WTC11 (cell line): Measurements from ENCODE around the gene SHISA6.

Experiments
- ATF2 ChIP-seq: sonication (generic); formaldehyde crosslinking; IDR thresholded peaks from 2 replicates; pipeline ENCODE4 v1.8.1; 2022; ENCODE audit warnings: low read depth, missing genetic modification reagents, borderline replicate concordance
- ELF4 ChIP-seq: sonication (generic); formaldehyde crosslinking; IDR thresholded peaks from 2 replicates; pipeline ENCODE4 v1.8.1; 2022; ENCODE audit warnings: low read depth, mild to moderate bottlenecking, moderate library complexity, missing genetic modification reagents
- KAT7 ChIP-seq: sonication (generic); formaldehyde crosslinking; IDR thresholded peaks from 2 replicates; pipeline ENCODE4 v1.8.1; 2023; ENCODE audit warnings: missing genetic modification reagents, mild to moderate bottlenecking, borderline replicate concordance
- SP1 ChIP-seq: sonication (generic); formaldehyde crosslinking; conservative IDR thresholded peaks from 2 replicates; pipeline ENCODE4 v1.8.1; 2022; ENCODE audit warnings: missing genetic modification reagents
- TEAD1 ChIP-seq: sonication (generic); formaldehyde crosslinking; IDR thresholded peaks from 2 replicates; pipeline ENCODE4 v1.8.0; 2022; ENCODE audit warnings: mild to moderate bottlenecking, missing genetic modification reagents
- ZNF121 ChIP-seq: sonication (generic); formaldehyde crosslinking; IDR thresholded peaks from 2 replicates; pipeline ENCODE4 v1.8.0; 2023; ENCODE audit warnings: missing genetic modification reagents
- ZNF138 ChIP-seq: sonication (generic); formaldehyde crosslinking; conservative IDR thresholded peaks from 2 replicates; pipeline ENCODE4 v1.8.1; 2022; ENCODE audit warnings: mild to moderate bottlenecking, moderate library complexity, missing genetic modification reagents
- TF ChIP-seq, protein P1 (sequence below): fragments of 200-600 bp; IDR thresholded peaks from 2 replicates; pipeline ENCODE4 v1.8.0; 2022; ENCODE audit warnings: antibody characterized with exemption
- TF ChIP-seq, protein P2 (sequence below): sonication (generic); formaldehyde crosslinking; IDR thresholded peaks from 2 replicates; pipeline ENCODE4 v1.8.1; 2023; ENCODE audit warnings: mild to moderate bottlenecking, missing genetic modification reagents, moderate library complexity
- TF ChIP-seq, protein P3 (sequence below): sonication (generic); formaldehyde crosslinking; IDR thresholded peaks from 2 replicates; pipeline ENCODE4 v1.8.1; 2023; ENCODE audit warnings: mild to moderate bottlenecking, missing genetic modification reagents, borderline replicate concordance
- TF ChIP-seq, protein P4 (sequence below): sonication (generic); formaldehyde crosslinking; conservative IDR thresholded peaks from 2 replicates; pipeline ENCODE4 v1.8.1; 2023; ENCODE audit warnings: mild to moderate bottlenecking, low read depth, missing genetic modification reagents, moderate library complexity

DNA sequence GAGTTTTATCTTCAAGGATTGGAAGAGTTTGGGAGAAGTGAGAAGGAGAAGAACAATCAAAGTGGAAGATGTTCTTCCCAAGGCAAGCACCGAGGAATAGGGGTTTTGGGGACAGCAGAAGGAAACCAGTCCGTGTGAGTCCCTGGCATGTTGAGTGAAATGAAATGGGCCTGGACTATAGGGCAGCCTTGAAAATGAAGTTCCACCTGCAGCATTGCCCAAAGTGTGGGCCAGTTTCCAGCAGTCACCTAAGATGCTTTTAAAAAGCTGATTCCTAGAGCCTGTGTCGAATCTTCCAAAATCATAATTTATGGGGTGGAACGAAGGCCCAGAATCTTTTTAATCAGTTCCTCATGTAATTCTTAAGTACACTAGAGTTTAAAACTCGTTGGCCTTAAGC lies 297.4 kb downstream of the SHISA6 start:
- TF ChIP-seq, protein P1, sequence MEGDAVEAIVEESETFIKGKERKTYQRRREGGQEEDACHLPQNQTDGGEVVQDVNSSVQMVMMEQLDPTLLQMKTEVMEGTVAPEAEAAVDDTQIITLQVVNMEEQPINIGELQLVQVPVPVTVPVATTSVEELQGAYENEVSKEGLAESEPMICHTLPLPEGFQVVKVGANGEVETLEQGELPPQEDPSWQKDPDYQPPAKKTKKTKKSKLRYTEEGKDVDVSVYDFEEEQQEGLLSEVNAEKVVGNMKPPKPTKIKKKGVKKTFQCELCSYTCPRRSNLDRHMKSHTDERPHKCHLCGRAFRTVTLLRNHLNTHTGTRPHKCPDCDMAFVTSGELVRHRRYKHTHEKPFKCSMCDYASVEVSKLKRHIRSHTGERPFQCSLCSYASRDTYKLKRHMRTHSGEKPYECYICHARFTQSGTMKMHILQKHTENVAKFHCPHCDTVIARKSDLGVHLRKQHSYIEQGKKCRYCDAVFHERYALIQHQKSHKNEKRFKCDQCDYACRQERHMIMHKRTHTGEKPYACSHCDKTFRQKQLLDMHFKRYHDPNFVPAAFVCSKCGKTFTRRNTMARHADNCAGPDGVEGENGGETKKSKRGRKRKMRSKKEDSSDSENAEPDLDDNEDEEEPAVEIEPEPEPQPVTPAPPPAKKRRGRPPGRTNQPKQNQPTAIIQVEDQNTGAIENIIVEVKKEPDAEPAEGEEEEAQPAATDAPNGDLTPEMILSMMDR = no peak
- TF ChIP-seq, protein P2, sequence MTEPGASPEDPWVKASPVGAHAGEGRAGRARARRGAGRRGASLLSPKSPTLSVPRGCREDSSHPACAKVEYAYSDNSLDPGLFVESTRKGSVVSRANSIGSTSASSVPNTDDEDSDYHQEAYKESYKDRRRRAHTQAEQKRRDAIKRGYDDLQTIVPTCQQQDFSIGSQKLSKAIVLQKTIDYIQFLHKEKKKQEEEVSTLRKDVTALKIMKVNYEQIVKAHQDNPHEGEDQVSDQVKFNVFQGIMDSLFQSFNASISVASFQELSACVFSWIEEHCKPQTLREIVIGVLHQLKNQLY (CRISPR knock-in tag) = no peak
- TF ChIP-seq KAT7 (CRISPR knock-in tag) (no peak), ZNF121 (no peak), SP1 (CRISPR knock-in tag) (no peak), TEAD1 (CRISPR knock-in tag) (no peak), ELF4 (no peak), ZNF138 (CRISPR knock-in tag) (no peak), ATF2 (no peak)
- TF ChIP-seq, protein P3, sequence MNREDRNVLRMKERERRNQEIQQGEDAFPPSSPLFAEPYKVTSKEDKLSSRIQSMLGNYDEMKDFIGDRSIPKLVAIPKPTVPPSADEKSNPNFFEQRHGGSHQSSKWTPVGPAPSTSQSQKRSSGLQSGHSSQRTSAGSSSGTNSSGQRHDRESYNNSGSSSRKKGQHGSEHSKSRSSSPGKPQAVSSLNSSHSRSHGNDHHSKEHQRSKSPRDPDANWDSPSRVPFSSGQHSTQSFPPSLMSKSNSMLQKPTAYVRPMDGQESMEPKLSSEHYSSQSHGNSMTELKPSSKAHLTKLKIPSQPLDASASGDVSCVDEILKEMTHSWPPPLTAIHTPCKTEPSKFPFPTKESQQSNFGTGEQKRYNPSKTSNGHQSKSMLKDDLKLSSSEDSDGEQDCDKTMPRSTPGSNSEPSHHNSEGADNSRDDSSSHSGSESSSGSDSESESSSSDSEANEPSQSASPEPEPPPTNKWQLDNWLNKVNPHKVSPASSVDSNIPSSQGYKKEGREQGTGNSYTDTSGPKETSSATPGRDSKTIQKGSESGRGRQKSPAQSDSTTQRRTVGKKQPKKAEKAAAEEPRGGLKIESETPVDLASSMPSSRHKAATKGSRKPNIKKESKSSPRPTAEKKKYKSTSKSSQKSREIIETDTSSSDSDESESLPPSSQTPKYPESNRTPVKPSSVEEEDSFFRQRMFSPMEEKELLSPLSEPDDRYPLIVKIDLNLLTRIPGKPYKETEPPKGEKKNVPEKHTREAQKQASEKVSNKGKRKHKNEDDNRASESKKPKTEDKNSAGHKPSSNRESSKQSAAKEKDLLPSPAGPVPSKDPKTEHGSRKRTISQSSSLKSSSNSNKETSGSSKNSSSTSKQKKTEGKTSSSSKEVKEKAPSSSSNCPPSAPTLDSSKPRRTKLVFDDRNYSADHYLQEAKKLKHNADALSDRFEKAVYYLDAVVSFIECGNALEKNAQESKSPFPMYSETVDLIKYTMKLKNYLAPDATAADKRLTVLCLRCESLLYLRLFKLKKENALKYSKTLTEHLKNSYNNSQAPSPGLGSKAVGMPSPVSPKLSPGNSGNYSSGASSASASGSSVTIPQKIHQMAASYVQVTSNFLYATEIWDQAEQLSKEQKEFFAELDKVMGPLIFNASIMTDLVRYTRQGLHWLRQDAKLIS (CRISPR knock-in tag) = no peak
- TF ChIP-seq, protein P4, sequence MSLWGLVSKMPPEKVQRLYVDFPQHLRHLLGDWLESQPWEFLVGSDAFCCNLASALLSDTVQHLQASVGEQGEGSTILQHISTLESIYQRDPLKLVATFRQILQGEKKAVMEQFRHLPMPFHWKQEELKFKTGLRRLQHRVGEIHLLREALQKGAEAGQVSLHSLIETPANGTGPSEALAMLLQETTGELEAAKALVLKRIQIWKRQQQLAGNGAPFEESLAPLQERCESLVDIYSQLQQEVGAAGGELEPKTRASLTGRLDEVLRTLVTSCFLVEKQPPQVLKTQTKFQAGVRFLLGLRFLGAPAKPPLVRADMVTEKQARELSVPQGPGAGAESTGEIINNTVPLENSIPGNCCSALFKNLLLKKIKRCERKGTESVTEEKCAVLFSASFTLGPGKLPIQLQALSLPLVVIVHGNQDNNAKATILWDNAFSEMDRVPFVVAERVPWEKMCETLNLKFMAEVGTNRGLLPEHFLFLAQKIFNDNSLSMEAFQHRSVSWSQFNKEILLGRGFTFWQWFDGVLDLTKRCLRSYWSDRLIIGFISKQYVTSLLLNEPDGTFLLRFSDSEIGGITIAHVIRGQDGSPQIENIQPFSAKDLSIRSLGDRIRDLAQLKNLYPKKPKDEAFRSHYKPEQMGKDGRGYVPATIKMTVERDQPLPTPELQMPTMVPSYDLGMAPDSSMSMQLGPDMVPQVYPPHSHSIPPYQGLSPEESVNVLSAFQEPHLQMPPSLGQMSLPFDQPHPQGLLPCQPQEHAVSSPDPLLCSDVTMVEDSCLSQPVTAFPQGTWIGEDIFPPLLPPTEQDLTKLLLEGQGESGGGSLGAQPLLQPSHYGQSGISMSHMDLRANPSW (CRISPR knock-in tag) = no peak
